GM10266 (cell line): ENCODE data around the gene PDE3A.

Source experiments
- DNase-seq: peaks from one replicate; pipeline ENCODE4 v3.0.0; 2012; ENCODE audit errors: extremely low spot score
- TF ChIP-seq, protein P1 (sequence below): IDR thresholded peaks from 2 replicates; pipeline ENCODE4 v1.5.1; 2012; ENCODE audit warnings: mild to moderate bottlenecking, low read depth; ENCODE audit not compliant: control insufficient read depth, insufficient read depth; ENCODE audit errors: missing control alignments

The PDE3A gene

DNA sequence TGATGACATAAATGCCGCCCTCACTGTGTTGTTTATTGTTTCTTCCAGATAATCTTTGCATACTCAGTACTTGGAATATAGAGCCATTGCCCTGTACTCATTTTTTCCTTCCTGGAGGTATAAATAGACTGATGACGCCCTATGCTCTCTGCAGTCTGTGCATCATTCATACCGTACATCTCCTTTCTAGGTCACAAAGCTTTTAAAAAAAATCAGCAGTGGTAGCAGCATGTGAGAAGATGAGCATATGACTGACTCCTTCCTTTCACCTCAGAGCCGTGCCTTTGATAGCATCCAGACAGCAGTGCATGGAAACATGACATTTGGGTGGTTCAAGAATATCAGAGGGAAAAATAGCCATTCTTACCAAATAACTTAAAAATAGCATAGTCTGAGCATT is 77.3 kb downstream of the PDE3A start:
- no peak for DNase-seq
- TF ChIP-seq, protein P1, sequence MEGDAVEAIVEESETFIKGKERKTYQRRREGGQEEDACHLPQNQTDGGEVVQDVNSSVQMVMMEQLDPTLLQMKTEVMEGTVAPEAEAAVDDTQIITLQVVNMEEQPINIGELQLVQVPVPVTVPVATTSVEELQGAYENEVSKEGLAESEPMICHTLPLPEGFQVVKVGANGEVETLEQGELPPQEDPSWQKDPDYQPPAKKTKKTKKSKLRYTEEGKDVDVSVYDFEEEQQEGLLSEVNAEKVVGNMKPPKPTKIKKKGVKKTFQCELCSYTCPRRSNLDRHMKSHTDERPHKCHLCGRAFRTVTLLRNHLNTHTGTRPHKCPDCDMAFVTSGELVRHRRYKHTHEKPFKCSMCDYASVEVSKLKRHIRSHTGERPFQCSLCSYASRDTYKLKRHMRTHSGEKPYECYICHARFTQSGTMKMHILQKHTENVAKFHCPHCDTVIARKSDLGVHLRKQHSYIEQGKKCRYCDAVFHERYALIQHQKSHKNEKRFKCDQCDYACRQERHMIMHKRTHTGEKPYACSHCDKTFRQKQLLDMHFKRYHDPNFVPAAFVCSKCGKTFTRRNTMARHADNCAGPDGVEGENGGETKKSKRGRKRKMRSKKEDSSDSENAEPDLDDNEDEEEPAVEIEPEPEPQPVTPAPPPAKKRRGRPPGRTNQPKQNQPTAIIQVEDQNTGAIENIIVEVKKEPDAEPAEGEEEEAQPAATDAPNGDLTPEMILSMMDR, result no peak

DNA sequence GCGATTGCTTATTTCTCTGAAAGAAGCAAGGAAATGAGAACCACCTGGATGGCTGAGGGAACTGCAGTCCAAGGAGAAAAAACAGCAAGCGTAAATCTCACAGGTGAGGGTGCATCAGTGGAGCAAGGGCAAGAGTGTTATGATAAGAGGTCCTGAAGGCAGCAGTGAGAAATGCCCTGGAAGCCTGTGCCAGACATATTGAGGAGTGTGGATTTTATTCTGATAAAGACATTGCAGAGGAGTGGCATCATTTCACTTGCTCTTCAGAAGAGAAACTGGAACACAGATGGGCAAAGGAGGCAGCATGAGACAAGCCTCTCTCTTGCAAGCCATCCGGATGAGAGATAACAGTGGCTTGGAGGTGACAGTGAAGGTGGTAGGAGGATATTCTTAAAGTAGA is 78.5 kb downstream of the PDE3A start:
- DNase-seq, result no peak

DNA sequence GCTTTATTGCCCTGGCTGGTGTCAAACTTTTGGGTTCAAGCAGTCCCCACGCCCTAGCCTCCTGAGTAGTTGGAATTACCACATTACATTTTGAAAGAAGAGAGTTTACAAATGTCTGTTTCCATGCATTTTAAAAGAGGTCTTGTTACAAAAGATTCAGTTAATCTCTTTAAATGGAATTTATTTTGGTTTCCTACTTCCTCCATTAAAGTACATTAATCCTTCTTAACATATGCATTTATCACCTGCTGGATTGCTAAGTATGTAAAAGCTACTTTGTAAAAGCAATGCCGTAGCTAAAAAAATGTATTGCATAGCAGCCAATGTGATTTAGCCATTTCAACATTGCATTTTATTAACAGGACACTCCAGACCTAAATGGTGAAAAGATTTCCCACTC is 80.4 kb downstream of the PDE3A start:
- TF ChIP-seq, protein P1, result no peak
- no peak for DNase-seq

More for the DNA sequence above, 78.5 kb downstream of the PDE3A start:
- TF ChIP-seq, protein P1, result no peak

DNA sequence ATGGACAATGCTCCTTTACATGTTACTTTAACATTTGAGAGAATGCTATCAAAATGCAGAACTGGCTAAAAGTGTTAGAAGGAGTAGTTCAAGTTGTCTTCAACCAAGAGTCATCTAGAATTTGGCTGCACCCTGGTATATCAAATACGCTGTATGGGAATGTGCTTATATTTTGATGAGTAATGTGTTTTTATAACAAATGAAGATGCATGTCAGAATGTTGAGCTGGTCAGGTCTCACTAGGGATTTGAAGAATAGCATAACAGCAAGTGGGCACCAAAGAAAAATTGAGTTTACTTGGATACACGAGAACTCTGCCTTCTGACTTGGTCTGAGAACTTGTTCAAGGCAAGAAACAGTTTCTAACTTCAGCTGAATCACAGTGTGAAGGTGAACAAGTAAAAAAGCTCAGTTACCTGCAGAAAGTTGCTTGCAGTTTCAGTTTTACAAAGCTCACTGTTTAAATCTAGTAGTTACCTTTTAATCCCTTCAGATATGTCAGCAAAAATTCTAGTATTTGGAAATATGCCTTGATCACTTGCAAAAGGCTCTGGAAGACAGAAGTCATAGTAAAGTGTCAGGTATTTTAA is 82.3 kb downstream of the PDE3A start:
- DNase-seq, result no peak
- TF ChIP-seq, protein P1, result no peak

DNA sequence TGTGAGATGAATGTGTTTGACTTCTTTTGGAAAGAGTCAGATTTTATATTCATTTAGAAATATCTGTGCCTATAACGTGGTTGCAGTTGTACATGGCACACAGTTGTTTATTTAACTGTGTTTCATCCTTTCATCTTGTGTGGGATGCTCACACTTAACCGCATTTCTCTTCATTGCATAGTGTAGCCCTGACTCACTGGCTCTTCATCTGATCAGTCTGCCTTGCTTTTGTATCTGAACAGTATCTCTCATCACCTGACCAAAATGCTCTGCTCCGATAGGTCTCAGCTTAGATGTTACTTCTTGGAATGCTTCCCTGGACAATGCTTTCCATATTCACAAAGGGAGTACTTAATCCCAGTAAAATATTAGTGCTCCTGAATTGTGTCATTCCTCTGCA is 83.4 kb downstream of the PDE3A start:
- no peak for DNase-seq

DNA sequence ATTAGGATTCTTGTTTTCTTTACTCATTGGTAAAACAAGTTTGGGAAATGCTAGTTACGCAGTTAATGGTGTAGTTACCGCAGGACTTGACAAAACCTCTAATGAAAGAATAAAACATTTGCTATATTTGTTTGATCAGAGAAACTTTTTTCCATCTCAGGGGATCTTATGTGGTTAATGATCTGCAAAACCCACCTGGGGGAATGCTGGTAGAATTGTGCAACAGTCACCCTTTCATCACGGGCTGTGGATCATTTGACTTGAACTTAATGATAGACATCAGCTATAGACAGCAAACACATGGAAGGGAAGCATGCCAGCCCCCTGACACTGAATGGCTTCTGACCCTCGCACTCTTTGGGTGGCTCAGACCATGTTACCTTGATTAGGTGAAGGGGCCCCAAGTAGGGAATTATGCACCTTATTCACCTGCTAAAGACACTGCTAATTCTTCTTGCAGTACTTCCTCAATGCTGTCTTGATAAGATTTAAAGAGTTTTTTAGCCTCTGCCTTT is 84.2 kb downstream of the PDE3A start:
- no peak for DNase-seq
- TF ChIP-seq, protein P1, result no peak

More for the DNA sequence above, 83.4 kb downstream of the PDE3A start:
- TF ChIP-seq, protein P1, result no peak

DNA sequence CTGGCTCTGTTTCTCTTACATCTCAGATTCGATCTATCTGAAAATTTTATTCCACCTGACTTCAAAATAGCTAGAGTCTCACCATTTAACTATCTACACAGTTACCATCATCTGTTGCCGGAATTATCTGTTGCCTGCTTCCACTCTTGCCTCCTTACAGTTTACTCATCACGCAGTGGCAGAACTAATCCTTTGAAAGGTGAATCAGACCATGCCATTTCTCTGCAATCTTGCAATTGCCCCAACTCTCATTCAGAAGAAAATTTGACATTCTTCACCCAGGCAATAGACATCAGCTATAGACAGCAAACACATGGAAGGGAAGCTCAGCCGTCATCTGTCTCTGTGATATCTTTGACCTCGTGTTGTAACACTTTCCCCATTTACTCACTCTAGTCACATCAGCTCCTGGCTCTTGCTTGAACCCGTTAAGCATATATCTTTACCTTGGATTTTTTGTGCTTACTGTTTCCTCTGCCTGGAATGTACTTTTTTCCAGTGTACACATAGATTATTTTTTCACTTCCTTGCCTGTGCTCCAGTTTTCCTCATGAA is 85.5 kb downstream of the PDE3A start:
- TF ChIP-seq, protein P1, result no peak
- no peak for DNase-seq
